NCI-H146 (cell line): ENCODE results near the gene SLC35F6.
A peak's percentile ranks its signal among the peaks of the same experiment; 100 is the strongest.

ENCODE experiments used
- DNase-seq: peaks from one replicate; lab custom pipeline; 2025; lab: John Stamatoyannopoulos, UW

The SLC35F6 gene, protein sequence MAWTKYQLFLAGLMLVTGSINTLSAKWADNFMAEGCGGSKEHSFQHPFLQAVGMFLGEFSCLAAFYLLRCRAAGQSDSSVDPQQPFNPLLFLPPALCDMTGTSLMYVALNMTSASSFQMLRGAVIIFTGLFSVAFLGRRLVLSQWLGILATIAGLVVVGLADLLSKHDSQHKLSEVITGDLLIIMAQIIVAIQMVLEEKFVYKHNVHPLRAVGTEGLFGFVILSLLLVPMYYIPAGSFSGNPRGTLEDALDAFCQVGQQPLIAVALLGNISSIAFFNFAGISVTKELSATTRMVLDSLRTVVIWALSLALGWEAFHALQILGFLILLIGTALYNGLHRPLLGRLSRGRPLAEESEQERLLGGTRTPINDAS

DNA sequence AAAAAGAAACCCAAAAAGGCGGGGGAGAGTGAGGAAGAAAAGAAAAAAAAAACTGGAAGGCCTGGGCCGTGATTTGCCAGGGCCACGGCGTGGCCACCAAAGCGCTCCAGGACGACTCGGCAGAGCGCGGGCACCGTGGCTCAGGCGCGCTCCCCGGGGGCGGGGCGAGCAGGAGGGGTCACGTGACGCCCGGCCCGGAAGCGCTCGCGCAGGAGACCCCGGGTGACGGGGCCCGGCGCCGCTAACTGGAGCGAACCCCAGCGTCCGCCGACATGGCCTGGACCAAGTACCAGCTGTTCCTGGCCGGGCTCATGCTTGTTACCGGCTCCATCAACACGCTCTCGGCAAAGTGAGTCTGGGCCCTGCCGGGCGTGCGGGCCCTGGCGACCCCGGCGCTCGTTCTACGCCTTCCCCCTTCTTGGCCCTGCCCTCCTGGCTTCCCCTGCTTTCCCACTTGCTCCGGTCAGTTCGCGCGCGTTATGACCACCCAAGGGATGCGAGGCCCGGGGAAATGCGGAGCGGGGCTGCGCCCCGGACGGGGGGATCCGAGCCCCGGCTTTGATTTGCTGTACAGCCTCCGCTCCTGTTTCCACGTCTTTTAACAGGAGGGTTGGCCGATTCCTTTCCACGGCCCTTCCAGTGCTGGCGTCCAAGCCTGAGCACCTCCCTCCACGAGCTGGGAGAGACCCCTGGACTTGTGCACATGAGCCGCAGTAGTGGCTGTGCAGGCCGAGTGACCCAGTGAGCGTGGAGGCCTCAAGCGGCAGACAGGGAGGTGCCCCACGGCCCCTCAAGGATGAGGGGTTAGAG lies at the start of gene SLC35F6:
Gene SLC35F6 (plus strand): TSS at position 207 of the 810 bp plus-strand sequence. CDS start 66 bp downstream, at position 273.
- peak; percentile 83 for DNase-seq

DNA sequence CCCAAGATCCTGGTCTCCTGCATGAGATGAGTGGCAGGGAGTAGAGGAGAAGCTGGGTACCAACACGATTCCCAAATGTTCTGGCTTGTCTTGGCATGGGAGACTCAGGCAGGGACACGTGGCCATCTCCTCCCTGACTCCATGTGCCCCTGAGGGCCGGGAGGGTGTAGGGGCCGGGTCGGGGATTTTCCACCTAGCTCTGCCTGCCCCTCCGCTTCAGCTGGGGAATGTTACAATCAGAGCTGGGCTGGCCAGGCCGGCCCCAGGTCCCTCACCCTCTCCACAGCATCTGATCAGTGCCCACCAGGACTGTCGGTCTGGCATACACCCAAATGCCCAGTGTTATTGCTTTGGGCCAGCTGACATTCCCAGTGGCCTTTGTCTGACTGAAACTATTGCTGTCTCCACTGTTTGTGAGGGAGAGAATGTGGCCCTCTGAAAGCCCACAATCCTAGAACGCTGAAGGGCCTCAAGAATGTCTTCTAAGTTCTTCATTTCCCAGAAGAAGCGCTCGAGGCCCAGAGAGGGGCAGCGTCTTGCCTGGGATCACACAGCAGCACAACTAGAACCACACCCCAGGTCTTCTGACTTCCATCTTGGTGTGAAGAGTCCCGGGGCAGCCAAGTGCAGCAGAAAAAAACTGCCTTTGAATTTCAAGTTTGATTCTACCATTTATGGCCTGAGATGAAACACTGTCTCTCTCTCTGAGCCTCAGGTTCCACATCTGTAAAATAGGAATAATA lies 48.4 kb upstream of the SLC35F6 start:
- DNase-seq: no peak

GRCh38 chr2:26716340-26716739 lies 47.7 kb upstream of the SLC35F6 start:
- DNase-seq: no peak

GRCh38 chr2:26716769-26717168 lies 47.3 kb upstream of the SLC35F6 start:
- no peak for DNase-seq

- no peak for DNase-seq
These were observed 46.7 kb upstream of the SLC35F6 start for GRCh38 chr2:26717362-26717761.

GRCh38 chr2:26718949-26719686 lies 45.0 kb upstream of the SLC35F6 start:
- DNase-seq: no peak

DNA sequence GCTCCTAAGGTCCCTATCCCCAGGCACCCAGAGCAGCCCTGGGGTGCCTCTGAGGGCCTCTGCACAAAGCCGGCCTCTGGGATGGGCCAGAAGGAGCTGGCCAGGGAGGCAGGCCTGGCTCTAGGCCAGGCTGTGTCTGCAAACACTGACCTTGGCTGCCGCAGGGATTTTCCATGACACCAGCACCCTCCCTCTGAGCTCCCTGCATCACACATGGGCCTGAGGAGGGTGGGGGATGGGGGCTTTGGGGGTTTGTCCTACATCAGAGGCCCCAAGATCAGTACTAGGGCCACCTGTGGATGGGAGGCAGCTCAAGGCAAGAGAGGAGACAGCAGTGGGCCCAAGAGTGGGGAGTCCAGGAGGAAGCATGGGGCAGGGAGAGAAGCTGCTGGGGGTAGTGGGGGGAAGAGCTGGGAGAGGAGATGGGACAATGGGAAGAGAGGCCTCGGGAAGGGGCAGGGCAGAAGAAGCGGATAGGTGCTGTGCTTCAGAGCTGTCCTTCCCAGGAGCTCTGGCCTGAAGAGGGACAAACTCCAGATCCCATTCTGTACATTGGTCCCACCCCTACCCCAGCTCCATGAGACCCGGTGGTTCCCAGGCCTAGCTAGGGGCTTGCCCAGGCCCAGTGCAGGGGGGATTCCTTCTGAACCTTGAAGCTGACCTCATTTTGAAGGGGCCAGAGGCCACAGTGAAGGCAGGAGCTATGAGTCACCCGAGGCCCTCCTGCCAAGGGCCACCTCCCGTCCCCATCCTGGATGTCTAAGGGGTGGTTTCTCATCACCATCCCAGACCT lies 43.6 kb upstream of the SLC35F6 start:
- peak; percentile 23 for DNase-seq

- DNase-seq: no peak
These were observed 42.7 kb upstream of the SLC35F6 start for GRCh38 chr2:26721115-26722032.

DNA sequence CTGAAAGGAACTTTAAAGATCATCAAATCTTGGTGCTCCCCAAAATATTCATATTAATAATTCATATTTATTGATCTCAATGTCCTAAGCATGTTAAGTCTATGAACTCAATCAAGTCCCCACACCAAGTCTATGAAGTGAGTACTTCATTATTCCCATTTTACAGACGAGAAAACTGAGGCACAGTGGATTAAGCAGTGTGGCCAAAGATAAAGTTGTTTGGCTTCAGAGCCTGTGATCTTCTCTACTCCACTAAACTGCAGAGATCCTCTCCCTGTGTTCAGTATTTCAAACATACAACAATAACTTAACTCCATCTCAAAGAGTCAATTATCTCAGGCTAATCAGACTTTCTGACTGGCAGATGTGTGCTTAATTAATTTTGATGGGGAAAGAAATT lies 41.8 kb upstream of the SLC35F6 start:
- no peak for DNase-seq

GRCh38 chr2:26722911-26723310 lies 41.2 kb upstream of the SLC35F6 start:
- DNase-seq: no peak

DNA sequence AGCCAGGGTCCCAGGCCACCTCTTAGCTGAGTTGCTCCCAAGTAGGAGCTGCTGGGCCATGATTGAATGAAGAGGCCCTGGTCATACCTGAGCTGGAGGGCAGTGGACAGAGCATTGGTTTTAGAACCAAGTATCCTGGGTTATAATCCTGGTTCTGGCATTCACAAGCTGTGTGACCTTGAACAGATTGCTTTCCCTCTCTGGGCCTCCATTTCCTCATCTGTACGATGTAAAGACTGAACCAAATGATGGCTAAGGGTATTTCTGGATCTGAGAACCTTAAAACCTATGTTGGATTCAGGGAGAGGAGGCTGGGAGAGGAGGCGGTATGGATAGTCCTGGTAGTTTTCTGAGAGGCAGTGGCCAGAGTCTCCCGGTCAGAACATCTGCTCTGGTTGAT lies 40.6 kb upstream of the SLC35F6 start:
- DNase-seq: no peak

- no peak for DNase-seq
These were observed 39.9 kb upstream of the SLC35F6 start for GRCh38 chr2:26723991-26724750.

- DNase-seq: no peak
These were observed 39.1 kb upstream of the SLC35F6 start for GRCh38 chr2:26724784-26725520.

DNA sequence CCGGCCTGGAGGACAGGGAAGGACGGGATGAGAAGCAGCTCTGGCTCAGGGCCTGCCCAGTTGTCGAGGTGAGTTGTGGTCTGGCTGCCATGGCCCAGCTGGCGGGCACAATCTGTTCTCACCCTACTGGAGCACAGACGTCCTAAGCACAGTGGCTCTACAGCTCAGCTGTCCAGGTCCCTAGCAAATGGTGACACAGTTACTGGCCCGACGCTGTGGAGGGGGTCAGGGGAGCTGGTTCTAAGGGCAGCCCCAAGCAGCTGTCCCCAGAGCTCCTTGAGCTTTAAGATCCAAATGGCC lies 38.6 kb upstream of the SLC35F6 start:
- DNase-seq: no peak

DNA sequence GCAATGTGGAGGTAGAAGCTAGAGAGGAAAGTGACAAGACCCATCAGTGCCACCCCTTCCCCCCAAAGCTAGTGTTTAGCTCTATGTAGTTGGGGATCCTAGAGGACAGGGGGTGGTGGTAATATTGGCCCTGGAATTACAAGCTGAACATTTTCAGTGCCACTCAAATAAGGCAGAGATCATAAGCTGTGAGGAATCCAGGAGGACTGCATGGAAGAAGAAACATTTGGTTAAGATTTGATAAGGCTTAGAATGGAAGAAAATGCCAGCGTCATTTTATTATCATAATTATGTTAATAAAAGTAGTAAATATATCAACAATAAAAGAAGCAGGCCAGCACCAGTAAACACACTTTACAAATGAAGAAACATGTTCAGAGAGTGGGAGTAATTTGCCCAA lies 37.9 kb upstream of the SLC35F6 start:
- DNase-seq: no peak

DNA sequence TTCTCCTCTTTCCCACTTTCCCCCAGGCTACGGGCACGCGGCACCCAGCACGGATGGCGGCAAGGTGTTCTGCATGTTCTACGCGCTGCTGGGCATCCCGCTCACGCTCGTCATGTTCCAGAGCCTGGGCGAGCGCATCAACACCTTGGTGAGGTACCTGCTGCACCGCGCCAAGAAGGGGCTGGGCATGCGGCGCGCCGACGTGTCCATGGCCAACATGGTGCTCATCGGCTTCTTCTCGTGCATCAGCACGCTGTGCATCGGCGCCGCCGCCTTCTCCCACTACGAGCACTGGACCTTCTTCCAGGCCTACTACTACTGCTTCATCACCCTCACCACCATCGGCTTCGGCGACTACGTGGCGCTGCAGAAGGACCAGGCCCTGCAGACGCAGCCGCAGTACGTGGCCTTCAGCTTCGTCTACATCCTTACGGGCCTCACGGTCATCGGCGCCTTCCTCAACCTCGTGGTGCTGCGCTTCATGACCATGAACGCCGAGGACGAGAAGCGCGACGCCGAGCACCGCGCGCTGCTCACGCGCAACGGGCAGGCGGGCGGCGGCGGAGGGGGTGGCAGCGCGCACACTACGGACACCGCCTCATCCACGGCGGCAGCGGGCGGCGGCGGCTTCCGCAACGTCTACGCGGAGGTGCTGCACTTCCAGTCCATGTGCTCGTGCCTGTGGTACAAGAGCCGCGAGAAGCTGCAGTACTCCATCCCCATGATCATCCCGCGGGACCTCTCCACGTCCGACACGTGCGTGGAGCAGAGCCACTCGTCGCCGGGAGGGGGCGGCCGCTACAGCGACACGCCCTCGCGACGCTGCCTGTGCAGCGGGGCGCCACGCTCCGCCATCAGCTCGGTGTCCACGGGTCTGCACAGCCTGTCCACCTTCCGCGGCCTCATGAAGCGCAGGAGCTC lies 36.2 kb upstream of the SLC35F6 start:
- no peak for DNase-seq

DNA sequence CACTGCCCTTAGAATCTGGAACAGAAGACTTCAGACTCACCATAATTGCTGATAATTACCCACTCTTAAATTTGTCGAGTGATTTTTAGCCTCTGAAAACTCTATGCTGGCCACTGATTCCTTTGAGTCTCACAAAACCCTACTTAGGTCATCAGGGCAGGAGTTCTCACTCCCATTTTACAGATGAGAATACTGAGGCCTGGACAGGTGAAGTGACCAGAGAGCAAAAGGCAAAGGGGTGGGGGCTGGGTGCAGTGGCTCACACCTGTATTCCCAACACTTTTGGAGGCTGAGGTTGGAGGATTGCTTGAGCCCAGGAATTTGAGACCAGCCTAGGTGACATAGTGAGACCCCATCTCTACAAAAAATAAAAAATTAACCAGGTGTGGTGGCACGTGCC lies 34.8 kb upstream of the SLC35F6 start:
- no peak for DNase-seq
